Fibroblast of skin of right biceps (primary cell): Measurements from ENCODE around the gene FAM187B.
"Not testable (repeated sequence)": the region's sequence is repeated elsewhere in the genome, so short reads cannot be mapped to it uniquely, and the experiment has no call there.

Experiments used
- DNase-seq: peaks from one replicate; pipeline ENCODE4 v3.0.0-alpha.2; 2013

FAM187B gene

GRCh38 chr19:35261356-35262100, 33.0 kb upstream of the FAM187B start:
- no peak for DNase-seq

DNA sequence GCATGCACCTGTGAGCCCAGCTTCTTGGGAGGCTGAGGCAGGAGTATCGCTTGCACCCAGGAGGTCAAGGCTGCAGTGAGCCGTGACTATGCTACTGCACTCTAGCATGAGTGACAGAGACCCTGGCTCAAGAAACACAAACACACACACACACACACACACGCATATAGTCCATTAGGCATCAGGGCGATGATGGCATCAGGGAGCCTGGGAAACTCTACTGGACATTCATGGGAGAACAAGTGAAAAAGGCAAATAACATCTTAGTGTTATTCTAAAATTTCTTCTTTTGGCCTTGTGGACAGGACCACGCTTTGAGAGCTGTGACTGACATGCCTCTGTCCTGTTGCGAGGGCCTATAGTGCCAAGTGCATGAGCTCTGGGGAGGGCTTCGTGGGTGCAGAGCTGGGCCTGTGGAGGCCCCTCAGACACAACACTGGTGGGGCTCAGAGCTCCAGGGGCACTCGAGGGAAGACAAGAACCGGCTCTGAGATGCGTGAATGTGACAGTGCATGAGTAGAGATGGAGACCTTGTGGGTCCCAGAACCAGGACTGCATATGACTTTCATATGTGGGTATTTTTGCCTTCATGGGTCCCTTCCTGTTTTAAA, 32.3 kb upstream of the FAM187B start:
- no peak for DNase-seq

DNA sequence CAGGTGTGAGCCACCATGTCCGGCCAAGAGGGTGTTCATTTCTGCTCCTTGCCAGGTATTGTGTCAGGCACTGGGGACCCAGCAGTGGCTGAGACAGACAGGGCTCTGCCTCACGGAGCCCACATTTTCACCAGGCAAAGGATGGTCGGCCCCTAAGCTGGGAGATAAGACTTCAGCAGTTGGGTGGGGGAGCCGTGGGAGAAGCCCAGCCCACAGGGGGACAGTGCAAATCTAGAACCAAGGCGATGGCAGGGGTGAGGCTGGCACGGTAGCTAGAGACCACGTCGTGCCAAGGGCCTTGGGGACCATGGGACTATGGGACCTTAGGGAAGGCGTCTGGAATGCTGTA, 28.5 kb upstream of the FAM187B start:
- no peak for DNase-seq

- DNase-seq = no peak
These were observed 28.0 kb upstream of the FAM187B start for GRCh38 chr19:35256566-35256965.

DNA sequence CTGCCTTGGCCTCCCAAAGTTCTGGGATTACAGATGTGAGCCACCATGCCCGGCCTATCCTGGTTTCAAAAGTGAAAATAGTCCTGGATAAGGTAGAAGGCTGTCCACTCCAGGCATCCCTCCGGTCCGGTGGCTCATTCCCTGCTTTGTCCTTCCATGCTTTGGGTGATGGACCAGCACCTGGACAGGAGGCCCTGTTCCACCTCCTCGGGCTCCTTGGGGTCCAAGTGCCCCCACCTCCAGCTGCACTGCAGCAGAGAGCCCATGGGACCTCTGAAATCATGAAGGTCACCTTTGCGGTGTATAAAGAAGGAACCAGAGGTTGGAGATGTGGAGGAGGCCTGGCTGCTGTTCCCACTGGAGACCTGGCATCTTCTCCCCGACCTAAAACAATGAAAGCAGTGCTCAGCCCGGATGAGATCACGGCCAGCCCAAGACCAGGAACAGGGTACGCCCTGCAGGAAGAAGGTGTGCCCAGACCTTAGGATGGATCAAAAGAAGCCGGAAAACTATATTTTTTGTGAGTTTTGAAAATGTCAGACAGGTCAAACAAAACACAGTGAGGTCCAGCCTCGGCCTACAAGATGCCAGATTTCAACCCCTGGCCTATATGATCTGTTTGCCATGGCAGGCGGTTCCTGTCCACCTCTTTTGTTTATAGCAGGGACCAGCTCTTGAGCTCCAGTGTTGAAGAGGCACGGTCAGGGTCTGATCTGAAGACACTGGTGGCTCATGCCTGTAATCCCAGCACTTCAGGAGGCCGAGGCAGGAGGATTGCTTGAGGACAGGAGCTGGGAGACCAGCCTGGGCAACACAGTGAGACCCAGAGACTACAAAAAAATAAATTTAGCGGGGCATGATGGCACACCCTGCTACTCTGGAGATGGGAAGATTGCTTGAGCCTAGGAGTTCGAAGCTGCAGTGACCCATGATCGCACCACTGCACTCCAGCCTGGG, 26.1 kb upstream of the FAM187B start:
- no peak for DNase-seq

DNA sequence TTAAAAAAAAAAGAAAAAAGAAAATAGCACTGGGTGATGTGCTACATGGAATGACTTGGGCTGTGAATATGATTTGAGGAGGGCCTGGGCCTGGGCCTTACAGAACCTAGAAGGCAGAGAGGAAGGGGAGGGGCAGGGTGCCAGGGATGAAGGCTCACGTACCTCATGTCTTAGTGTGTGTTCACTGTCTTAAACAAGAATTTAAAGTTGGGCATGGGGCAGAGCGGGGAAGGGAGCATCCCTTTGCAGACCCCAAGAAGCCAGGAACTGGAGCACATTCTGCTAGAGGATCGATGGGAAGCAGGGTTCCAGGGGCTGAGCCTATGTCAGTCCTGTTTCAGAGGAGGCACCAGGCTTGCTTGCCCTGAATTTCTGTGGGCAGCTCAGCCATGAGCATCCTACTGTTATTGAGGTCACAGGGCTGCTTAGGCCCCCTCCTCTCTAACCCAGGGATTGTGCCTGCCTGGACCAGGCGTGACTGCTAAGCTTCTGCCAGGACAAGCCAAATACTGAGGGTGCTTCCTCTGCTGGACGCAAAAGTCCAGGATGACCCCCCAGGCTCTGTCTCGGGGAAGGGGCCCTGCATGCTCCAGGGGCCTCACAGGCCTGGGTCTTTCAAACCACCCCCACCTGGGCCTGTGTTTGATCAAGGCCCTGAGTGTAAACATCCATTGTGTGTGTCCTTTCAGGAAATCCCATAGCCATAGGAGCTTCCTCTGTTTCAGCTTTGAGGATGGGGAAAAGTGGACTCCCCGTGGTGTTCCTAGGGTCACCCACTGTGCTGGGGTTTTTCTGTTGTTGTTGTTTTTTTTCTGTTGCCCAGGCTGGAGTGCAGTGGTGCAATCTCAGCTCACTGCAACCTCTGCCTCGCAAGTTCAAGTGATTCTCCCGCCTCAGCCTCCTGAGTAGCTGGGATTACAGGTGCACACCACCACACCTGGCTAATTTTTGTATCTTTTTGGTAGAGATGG, 25.1 kb upstream of the FAM187B start:
- no peak for DNase-seq

DNA sequence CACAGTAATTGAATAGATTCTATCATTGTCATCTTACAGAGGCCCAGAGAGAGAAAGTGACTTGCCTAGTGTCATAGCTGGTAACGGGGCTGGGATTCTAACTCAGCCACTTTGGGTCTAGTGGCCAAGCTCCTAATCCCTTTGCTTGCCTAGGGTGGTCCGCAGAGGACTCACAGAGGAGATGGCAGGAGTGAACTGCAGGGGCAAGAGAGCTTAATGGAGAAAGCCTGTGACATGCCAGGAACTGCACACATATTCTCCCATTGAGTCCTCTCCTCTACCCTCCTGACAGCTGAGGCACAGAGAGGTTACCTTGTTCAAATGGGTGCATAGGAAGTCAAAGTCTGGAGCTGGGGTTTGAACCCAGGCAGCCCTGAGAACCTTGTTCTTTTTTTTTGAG, 22.9 kb upstream of the FAM187B start:
- no peak for DNase-seq

GRCh38 chr19:35249848-35250711, 21.5 kb upstream of the FAM187B start:
- DNase-seq = no peak

GRCh38 chr19:35249146-35249847, 20.8 kb upstream of the FAM187B start:
- no peak for DNase-seq

DNA sequence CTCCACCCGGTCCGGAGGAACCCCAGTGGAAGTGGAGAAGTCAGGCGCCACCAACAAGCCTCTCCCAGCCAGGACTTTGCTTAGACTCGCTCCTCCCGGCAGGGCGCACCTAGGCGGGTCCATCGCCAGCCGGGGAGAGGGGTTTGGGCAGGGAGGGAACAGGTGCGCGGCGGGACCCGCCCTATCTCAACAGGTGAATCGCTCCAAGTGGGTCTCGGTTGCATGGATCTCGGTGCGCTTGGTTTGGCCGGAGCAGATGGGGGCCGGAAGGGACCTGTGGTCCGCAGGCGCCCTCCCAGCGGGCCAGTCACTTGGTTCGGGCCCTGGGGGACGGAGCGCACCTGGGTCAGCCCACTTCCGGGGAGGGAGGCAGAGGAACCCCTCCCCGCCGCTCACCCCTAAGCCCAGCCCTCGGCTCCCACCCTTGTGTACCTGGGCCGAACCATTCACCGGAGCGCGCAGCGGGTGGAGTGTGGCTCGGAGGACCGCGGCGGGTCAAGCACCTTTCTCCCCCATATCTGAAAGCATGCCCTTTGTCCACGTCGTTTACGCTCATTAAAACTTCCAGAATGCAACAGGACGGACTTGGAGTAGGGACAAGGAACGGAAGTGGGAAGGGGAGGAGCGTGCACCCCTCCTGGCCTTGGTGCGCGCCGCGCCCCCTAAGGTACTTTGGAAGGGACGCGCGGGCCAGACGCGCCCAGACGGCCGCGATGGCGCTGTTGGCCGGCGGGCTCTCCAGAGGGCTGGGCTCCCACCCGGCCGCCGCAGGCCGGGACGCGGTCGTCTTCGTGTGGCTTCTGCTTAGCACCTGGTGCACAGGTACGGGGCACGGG, 20.0 kb upstream of the FAM187B start, which contains the start of gene LSR:
LSR (plus strand) TSS at position 693 of the 836 bp plus-strand sequence; CDS start at position 714, 21 bp downstream.
- DNase-seq = no peak

- DNase-seq = no peak
These were observed 19.2 kb upstream of the FAM187B start for GRCh38 chr19:35247526-35248309.

DNA sequence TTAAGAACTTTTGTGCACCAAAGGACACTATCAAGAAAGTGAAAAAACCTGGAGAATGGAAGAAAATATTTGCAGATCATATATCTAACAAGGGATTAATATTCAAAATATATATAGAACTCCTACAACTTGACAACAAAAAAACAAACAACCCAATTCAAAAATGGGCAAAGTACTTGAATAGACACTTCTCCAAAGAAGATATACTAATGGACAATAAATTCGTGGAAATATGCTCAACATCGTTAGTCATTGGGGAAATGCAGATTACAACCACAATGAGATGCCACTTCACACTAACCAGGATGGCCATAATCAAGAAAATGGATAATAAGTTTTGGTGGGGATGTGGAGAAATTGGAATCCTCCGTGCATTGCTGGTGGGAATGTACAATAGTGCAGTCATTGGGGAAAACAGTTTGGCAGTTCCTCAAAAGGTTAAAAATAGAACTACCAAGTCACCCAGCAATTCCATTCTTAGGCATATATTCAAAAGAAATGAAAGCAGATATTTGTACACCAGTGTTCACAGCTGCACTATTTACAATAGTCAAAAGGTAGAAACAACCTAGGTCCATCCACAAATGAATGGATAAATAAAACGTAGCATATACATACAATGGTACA, 18.0 kb upstream of the FAM187B start:
- no peak for DNase-seq

GRCh38 chr19:35241417-35241816, 12.9 kb upstream of the FAM187B start:
- no peak for DNase-seq

DNA sequence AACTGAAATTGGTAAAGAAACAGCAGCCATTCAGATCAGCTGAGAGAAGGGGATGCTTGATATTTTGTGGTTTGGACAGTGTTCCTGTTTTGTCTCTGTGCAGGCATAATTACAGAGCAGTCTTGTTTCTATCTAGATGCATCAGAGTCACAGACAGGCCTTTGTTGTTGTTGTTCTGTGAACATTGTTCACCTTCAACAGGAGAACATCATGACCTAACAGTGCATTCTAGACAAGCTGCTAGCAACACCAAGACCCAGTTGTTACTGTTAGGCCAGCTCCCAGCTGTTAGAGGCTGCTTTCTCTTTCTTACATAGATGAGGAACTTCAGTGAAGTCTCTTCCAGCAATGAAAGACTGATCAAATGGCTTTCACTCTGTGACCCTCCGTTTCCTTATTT, 11.8 kb upstream of the FAM187B start:
- DNase-seq = no peak

- not testable (repeated sequence) for DNase-seq
These were observed 11.1 kb upstream of the FAM187B start for GRCh38 chr19:35239597-35239996.

DNA sequence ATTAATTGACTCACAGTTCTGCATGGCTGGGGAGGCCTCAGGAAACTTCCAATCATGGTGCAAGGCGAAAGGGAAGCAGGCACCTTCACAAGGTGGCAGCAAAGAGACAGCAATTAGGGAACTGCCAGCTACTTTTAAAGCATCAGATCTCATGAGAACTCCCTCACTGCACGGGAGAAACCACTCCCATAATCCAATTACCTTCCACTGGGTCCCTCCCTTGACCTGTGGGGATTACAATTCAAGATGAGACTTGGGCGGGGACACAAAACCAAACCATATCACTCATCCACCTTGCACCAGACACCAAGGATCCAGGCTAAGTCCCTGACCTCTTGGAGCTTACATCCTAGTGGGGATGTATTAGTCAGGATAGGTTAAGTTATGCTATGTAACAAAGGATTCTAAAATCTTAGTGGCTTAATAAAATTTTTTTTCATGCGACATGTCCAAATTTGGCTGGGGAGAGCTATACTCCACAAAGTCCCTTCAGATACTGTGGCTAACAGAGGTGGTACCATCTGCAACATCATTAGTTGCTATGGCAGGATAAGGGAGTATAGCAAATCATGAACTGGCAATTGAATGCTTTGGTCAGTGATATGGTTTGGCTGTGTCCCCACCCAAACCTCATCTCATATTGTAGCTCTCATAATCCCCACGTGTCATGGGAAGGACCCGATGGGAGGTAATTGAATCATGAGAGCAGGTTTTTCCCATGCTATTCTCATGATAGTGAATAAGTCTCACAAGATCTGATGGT, 8.3 kb upstream of the FAM187B start:
- no peak for DNase-seq

DNA sequence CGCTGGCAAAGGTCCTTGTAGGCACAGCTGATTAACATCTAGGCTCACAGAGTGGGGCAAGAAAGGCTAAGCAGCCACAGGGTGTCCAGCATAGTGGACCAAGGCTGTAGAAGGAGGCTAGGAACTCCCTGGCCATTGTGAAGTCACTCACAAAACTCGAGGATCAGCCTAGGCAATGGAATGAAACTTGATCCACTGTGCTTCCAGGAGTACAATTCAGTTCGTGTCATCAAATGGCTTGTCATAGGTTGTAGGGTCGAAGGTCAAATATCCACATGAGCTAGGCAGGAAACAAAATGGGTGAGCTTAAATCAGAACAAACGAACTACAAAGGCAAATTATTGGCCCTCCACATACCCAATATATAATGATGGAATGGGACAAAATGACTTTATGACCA, 4.4 kb upstream of the FAM187B start:
- DNase-seq = no peak
